Measurements from ENCODE around the gene PUM2. TPM values are rescaled to one million over a fixed set of nuclear protein-coding genes. Genes with fewer than 3 reads are reported as not detected.

PUM2 gene
- total RNA-seq, 1 experiment from 2014 or later: 85.6 TPM

GRCh38 chr2:20231598-20232026 is 119.0 kb downstream of the PUM2 start:
- ChIA-PET CTCF (interaction anchor here (0.6 kb wide), 1 partner anchor 347 kb away, joined by 3 read pairs; no protein-coding TSS in a partner anchor), POLR2A (no interaction called here)
- in situ Hi-C loops (cut with HindIII; ENCODE audit: low pct_unique_long_range_greater_than_20kb, low sequenced_read_pairs): no loop called here
- H3K4me3 ChIP-seq (ENCODE audit: low read depth in 2 of 2, low read length in 2 of 2): peak overlapping the region in 1 of 2 experiments; percentile 26; a peak in 2 of 4 replicates
- no TSS peak for BruUV-seq (replicated peaks)
- DNase-seq (ENCODE audit: low read depth, low spot score): peak; percentile 96
- H3K36me3 ChIP-seq (ENCODE audit: control insufficient read depth, insufficient read depth, low read length): no peaks in the 10 kb centered on the region
- peak; percentile 84 for ATAC-seq
- no peaks in the 10 kb centered on the region for H3K9me3 ChIP-seq (ENCODE audit: control insufficient read depth, insufficient read depth, low read depth, low read length)
- H3K4me1 ChIP-seq (ENCODE audit: control insufficient read depth, insufficient read depth, low read length): peaks cover 3% of the 10 kb centered on the region; the same call in 1 of the 2 replicates
- no peaks in the 10 kb centered on the region for H3K27me3 ChIP-seq (ENCODE audit: control insufficient read depth, insufficient read depth, low read length)
- H3K27ac ChIP-seq (ENCODE audit: low read length): no peak overlapping the region
- intact Hi-C loops (cut with micrococcal nuclease; ENCODE audit: unreplicated experiment): no loop called here
- no peak for TF ChIP-seq SIN3A (IDR thresholded peaks at IDR 0.05; ENCODE audit: borderline replicate concordance, insufficient read depth, low read depth, low read length)
- no peak for TF ChIP-seq POLR2AphosphoS5 (IDR thresholded peaks at IDR 0.05; ENCODE audit: low read depth, low read length)
- TF ChIP-seq REST (IDR thresholded peaks at IDR 0.05; ENCODE audit: insufficient read depth in 1 of 2, low read depth in 2 of 2, low read length in 1 of 2): no peak
- TF ChIP-seq TCF7L2 (IDR thresholded peaks at IDR 0.05; ENCODE audit: low read depth, low read length): no peak
- TF ChIP-seq CTCF (IDR thresholded peaks at IDR 0.05): no peak

- Histone ChIP-seq H3K27me3 (ENCODE audit: control insufficient read depth, insufficient read depth, low read length) (no peaks in the 10 kb centered on the region), H3K4me1 (ENCODE audit: control insufficient read depth, insufficient read depth, low read length) (peaks cover 3% of the 10 kb centered on the region; the same call in 1 of the 2 replicates), H3K9me3 (ENCODE audit: control insufficient read depth, insufficient read depth, low read depth, low read length) (no peaks in the 10 kb centered on the region), H3K27ac (ENCODE audit: low read length) (no peak overlapping the region), H3K36me3 (ENCODE audit: control insufficient read depth, insufficient read depth, low read length) (no peaks in the 10 kb centered on the region), H3K4me3 (ENCODE audit: low read depth in 2 of 2, low read length in 2 of 2) (peak overlapping the region in 1 of 2 experiments; percentile 26; a peak in 2 of 4 replicates)
- intact Hi-C loops (cut with micrococcal nuclease; ENCODE audit: unreplicated experiment): no loop called here
- no TSS peak for BruUV-seq (replicated peaks)
- POLR2A ChIA-PET: no interaction called here
- CTCF ChIA-PET: no interaction called here
- DNase-seq (ENCODE audit: low read depth, low spot score) (no peak), ATAC-seq (peak; percentile 60)
- in situ Hi-C loops (cut with HindIII; ENCODE audit: low pct_unique_long_range_greater_than_20kb, low sequenced_read_pairs): no loop called here
- TF ChIP-seq POLR2AphosphoS5 (IDR thresholded peaks at IDR 0.05; ENCODE audit: low read depth, low read length) (no peak), CTCF (IDR thresholded peaks at IDR 0.05) (no peak), SIN3A (IDR thresholded peaks at IDR 0.05; ENCODE audit: borderline replicate concordance, insufficient read depth, low read depth, low read length) (no peak), REST (IDR thresholded peaks at IDR 0.05; ENCODE audit: insufficient read depth in 1 of 2, low read depth in 2 of 2, low read length in 1 of 2) (no peak), TCF7L2 (IDR thresholded peaks at IDR 0.05; ENCODE audit: low read depth, low read length) (no peak)
These were observed 119.5 kb downstream of the PUM2 start for GRCh38 chr2:20231159-20231558.
